Ishikawa (cell line): ENCODE results near the gene SH3BP2.

Experiments used
- CEBPB ChIP-seq: IDR thresholded peaks from 2 replicates; pipeline ENCODE4 v1.6.1; 2012
- CREB1 ChIP-seq: IDR thresholded peaks from 2 replicates; pipeline ENCODE4 v1.6.1; 2012; ENCODE audit warnings: low read depth
- EGR1 ChIP-seq: IDR thresholded peaks from 2 replicates; pipeline ENCODE4 v1.6.1; 2012
- EP300 ChIP-seq: IDR thresholded peaks from 2 replicates; pipeline ENCODE4 v1.6.1; 2012; ENCODE audit warnings: borderline replicate concordance
- FOXM1 ChIP-seq: IDR thresholded peaks from 2 replicates; pipeline ENCODE4 v1.6.1; 2012; ENCODE audit warnings: low read depth, borderline replicate concordance
- NFIC ChIP-seq: IDR thresholded peaks from 2 replicates; pipeline ENCODE4 v1.6.1; 2012
- RAD21 ChIP-seq: IDR thresholded peaks from 2 replicates; pipeline ENCODE4 v1.6.1; 2012; ENCODE audit warnings: low read depth
- TAF1 ChIP-seq: IDR thresholded peaks from 2 replicates; pipeline ENCODE4 v1.6.1; 2012; ENCODE audit warnings: low read depth, mild to moderate bottlenecking
- TCF12 ChIP-seq: IDR thresholded peaks from 2 replicates; pipeline ENCODE4 v1.6.1; 2012; ENCODE audit warnings: low read depth
- TEAD4 ChIP-seq: IDR thresholded peaks from 2 replicates; pipeline ENCODE4 v1.6.1; 2012
- YY1 ChIP-seq: IDR thresholded peaks from 2 replicates; pipeline ENCODE4 v1.6.1; 2012; ENCODE audit warnings: low read depth
- ZBTB7A ChIP-seq: IDR thresholded peaks from 2 replicates; pipeline ENCODE4 v1.6.1; 2012; ENCODE audit warnings: low read depth
- TF ChIP-seq, protein P1 (sequence below): IDR thresholded peaks from 2 replicates; pipeline ENCODE4 v1.6.1; 2012; ENCODE audit warnings: low read depth, mild to moderate bottlenecking
- TF ChIP-seq, protein P2 (sequence below): IDR thresholded peaks from 2 replicates; pipeline ENCODE4 v1.6.1; 2012
- TF ChIP-seq, protein P3 (sequence below): IDR thresholded peaks from 2 replicates; pipeline ENCODE4 v1.6.1; 2012

The SH3BP2 gene

DNA sequence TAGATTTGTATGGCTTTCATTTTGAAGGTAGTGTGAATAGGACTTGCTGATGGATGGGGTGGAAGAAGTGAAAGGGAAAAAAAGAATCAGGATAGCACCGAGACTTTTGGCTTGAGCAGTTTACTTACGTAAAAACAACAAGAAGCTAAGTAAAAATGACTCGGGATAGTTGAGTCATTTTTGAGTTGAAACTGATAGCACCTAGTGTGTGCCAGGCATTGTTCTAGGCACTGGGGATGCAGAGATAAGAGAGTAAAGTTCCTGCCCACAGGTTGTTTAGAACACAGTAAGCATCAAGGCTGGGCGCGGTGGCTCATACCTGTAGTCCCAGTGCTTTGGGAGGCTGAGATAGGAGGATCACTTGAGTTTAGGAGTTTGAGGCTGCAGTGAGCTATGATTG, 85.5 kb downstream of the SH3BP2 start:
- TF ChIP-seq CREB1 (no peak), EP300 (no peak), EGR1 (no peak), NFIC (no peak), TAF1 (no peak), TEAD4 (no peak), RAD21 (no peak), TCF12 (no peak), FOXM1 (no peak), ZBTB7A (no peak), CEBPB (no peak), YY1 (no peak)
- TF ChIP-seq, protein P1, sequence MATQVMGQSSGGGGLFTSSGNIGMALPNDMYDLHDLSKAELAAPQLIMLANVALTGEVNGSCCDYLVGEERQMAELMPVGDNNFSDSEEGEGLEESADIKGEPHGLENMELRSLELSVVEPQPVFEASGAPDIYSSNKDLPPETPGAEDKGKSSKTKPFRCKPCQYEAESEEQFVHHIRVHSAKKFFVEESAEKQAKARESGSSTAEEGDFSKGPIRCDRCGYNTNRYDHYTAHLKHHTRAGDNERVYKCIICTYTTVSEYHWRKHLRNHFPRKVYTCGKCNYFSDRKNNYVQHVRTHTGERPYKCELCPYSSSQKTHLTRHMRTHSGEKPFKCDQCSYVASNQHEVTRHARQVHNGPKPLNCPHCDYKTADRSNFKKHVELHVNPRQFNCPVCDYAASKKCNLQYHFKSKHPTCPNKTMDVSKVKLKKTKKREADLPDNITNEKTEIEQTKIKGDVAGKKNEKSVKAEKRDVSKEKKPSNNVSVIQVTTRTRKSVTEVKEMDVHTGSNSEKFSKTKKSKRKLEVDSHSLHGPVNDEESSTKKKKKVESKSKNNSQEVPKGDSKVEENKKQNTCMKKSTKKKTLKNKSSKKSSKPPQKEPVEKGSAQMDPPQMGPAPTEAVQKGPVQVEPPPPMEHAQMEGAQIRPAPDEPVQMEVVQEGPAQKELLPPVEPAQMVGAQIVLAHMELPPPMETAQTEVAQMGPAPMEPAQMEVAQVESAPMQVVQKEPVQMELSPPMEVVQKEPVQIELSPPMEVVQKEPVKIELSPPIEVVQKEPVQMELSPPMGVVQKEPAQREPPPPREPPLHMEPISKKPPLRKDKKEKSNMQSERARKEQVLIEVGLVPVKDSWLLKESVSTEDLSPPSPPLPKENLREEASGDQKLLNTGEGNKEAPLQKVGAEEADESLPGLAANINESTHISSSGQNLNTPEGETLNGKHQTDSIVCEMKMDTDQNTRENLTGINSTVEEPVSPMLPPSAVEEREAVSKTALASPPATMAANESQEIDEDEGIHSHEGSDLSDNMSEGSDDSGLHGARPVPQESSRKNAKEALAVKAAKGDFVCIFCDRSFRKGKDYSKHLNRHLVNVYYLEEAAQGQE: no peak
- TF ChIP-seq, protein P2, sequence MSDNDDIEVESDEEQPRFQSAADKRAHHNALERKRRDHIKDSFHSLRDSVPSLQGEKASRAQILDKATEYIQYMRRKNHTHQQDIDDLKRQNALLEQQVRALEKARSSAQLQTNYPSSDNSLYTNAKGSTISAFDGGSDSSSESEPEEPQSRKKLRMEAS: no peak
- TF ChIP-seq, protein P3, sequence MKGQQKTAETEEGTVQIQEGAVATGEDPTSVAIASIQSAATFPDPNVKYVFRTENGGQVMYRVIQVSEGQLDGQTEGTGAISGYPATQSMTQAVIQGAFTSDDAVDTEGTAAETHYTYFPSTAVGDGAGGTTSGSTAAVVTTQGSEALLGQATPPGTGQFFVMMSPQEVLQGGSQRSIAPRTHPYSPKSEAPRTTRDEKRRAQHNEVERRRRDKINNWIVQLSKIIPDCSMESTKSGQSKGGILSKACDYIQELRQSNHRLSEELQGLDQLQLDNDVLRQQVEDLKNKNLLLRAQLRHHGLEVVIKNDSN: no peak

DNA sequence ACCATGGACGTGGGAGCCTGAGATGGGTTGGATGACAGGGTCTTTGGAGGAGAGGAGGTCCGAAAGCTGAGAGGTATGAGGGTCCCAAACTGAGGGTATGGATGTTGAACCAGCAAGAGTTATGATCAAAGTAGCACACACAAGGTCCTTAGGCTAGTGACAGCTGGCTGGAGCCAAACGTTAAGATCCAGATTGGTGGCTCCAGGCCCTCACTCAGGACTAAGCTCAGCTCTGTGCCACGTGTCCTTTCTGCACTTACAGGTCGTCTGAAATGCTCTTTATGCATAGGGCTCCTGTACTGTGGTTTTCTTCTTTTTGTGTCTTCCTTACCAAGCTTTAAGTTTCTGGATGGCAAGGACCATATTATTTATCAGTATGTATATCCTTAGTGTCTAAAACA, 86.1 kb downstream of the SH3BP2 start:
- TF ChIP-seq NFIC: no peak
- TF ChIP-seq, protein P1: no peak
- no peak for TF ChIP-seq TCF12
- TF ChIP-seq RAD21: no peak

DNA sequence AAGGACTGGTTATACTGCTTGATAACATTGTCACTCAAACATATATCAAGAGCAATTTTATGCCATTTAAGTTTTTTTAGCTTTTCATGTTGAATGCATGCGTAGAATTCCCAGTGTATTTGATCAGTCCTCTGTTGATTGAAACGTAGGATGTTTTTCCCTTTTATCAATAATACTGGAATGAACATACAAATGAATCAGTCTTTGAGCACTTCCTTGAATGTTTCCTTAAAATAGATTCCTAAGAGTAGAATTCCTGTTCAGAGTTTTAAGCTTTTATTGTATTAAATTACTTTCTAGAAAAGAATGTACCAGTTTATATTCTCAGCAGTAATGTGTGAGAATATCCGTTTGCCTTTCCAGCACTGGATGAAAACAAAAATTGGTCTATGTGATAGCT, 88.5 kb downstream of the SH3BP2 start:
- TF ChIP-seq, protein P1: no peak
- TF ChIP-seq EP300 (no peak), EGR1 (no peak), RAD21 (no peak), CEBPB (no peak), CREB1 (no peak), FOXM1 (no peak), TAF1 (no peak), TCF12 (no peak), TEAD4 (no peak), NFIC (no peak), ZBTB7A (no peak), YY1 (no peak)
- TF ChIP-seq, protein P2: no peak
- TF ChIP-seq, protein P3: no peak

DNA sequence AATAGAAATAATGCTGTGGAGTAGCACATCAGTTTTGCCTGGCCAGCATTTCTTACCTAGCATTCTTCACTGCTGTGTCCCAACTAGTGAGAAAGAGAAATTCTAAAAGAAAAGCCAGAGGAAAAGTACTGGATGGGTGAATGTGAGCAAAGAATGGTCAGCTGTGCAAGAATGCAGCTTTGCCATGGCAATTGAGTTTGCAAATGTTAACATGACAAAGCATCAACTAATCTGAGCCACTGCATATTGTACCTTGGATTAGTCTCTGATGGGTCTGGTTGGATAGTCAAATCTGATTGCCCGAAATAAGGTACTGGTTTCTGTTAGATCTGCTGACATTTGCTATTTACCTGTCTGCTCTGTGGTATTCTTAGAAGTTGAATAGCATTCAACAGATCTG, 89.5 kb downstream of the SH3BP2 start:
- TF ChIP-seq NFIC: no peak
- no peak for TF ChIP-seq TAF1
- no peak for TF ChIP-seq TCF12
- no peak for TF ChIP-seq YY1
- no peak for TF ChIP-seq CEBPB
- TF ChIP-seq EP300: no peak
- no peak for TF ChIP-seq ZBTB7A
- TF ChIP-seq RAD21: no peak
- TF ChIP-seq, protein P3: no peak
- TF ChIP-seq, protein P2: no peak
- TF ChIP-seq, protein P1: no peak
- TF ChIP-seq EGR1: no peak
- TF ChIP-seq TEAD4: no peak
